Activated CD8-positive, alpha-beta memory T cell treated with anti-CD3 and anti-CD28 coated beads for 24 hours (primary cell): ENCODE measurements around the gene QKI.
"Not testable (repeated sequence)": the region's sequence is repeated elsewhere in the genome, so short reads cannot be mapped to it uniquely, and the experiment has no call there.

ENCODE experiments used
- DNase-seq: peaks from one replicate; pipeline ENCODE4 v3.0.0-alpha.2; 2020

QKI gene

GRCh38 chr6:163415620-163416556 lies 1.4 kb downstream of the QKI start:
- DNase-seq, result peak; percentile 76

DNA sequence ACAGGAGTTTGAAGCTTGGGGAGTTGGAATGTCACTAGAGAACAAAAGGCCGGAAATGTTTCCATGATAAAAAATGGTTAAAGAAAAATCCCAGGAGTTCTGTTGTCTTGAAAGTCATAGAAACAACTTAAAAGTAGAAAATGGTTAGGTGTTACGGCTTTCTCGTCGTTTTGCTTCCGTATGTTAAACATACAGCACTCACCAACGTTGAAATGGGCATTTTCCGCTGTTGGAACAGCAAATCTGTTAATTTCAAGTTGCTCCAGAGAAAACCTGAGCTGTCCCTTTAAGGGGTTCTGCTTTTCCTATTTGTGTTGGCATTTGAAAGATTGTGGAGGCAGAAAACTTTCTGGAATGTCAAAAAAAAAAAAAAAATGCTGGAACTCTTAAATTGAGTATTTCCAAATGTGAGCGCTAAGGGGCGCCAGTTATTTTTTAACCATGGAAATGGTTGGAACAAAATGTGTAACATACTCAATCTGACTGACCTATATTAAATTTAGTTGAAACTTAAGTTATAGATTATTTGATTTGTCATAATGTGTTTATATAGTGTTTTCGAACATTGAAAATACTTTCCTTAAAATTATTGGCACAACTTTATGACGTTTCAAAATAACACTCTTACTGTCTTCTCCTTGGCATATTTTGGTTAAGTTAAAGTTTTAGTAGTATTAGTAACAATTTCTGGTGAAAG lies 2.2 kb downstream of the QKI start:
- no peak for DNase-seq

DNA sequence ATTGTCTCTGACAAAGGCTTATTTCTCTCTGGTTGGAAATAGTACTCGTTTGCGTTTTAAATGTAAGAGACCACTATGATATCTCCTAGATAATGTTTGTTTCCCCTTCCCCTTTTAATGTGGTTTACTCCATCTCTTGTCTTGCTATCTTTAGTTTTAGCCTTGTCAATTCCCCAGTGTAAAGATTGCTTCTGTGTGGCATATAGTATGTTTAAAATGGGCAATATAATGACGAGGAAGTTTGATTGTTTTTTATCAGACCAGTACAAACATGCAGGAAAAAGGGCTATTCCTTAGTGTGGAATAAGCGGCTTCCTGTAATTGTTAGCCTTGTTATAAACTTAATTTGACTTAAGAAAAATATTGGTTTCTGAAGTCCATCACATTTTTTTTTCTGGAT lies 3.1 kb downstream of the QKI start:
- DNase-seq, result no peak

DNA sequence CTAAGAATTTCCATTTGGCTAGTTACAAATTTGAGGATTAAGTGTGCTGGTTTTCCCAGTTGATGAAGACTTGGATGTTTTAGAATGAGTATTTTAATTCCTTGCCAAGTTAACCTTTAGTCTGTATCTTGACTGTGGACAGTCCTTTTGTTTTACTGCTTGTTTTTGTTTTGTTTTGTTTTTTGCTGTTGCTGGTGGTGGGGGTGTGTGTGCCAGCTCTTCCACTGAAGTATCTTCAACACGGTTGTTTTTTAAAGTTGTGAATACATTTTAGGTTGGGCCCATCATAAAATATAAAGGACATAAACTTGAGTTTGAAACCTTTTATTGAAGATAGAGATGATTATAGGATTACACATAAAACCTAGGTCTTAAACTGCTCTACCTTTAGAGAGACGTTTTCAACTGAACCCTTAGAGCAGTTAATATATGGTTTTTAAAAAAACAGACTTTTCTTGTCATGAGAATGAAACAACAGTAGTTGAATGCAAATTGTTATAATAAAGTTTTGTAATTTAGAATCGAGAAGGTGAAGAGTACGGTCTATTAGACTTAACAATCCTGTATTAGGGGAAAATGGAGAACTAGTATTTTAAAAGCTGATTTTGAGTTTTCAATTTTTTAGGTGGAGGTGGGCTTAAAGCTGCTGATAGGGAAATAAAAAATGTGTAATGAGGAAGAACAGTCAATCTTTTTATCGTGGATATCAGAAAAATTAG lies 4.0 kb downstream of the QKI start:
- no peak for DNase-seq

- DNase-seq, result no peak
These were observed 5.1 kb downstream of the QKI start for GRCh38 chr6:163419413-163420288.

DNA sequence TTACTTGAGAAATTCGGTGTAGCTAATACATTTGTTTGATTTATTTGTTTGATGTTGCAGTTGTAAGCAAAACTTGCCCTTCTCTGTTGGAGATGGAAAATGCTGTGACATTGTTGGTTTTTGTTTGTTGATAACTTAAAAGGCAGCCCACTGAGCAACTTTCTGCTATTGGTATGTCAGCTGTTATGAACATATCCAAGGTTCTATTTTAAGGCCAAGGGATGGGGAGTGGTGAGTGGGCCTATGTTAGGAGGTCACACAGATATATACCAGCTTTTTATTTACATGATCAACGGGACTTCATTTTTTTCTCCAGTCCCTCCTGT lies 5.7 kb downstream of the QKI start:
- no peak for DNase-seq

GRCh38 chr6:163422550-163422949 lies 8.0 kb downstream of the QKI start:
- no peak for DNase-seq

GRCh38 chr6:163423696-163424095 lies 9.2 kb downstream of the QKI start:
- no peak for DNase-seq

GRCh38 chr6:163427498-163428254 lies 13.2 kb downstream of the QKI start:
- no peak for DNase-seq

GRCh38 chr6:163428373-163428772 lies 13.9 kb downstream of the QKI start:
- DNase-seq, result no peak

- no peak for DNase-seq
These were observed 15.4 kb downstream of the QKI start for GRCh38 chr6:163429858-163430448.

- DNase-seq, result no peak
These were observed 17.8 kb downstream of the QKI start for GRCh38 chr6:163432300-163432699.

DNA sequence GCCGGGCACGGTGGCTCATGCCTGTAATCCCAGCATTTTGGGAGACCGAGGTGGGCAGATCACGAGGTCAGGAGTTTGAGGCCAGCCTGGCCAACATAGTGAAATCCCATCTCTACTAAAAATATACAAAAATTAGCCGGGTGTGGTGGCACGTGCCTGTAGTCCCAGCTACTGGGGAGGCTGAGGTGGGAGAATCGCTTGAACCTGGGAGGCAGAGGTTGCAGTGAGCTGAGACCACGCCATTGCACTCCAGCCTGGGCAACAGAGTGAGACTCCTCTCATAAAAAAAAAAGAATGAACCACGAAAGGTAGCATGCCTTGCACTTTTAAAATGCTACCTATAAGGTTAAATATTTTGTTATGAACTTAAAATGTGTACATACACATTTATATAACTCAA lies 19.0 kb downstream of the QKI start:
- not testable (repeated sequence) for DNase-seq

DNA sequence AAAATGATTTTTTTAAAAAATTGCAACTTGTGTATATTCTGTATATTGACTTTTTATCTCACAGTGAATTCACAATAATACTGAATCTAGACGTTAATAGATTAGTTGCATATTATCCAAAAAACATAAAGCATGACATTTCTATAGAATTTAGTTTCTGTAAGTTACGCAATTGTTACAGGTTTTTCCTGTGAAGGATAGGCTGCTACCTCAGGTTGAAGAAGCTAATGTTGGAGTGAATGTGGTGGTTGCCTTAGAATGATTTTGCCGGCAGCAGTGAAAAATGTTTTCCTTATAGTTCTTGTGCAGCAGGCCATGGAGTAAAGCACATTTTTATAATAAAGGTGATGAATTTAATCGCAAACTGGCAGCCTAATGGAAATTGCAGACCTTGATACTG lies 20.5 kb downstream of the QKI start:
- no peak for DNase-seq

GRCh38 chr6:163436843-163437242 lies 22.3 kb downstream of the QKI start:
- DNase-seq, result no peak

DNA sequence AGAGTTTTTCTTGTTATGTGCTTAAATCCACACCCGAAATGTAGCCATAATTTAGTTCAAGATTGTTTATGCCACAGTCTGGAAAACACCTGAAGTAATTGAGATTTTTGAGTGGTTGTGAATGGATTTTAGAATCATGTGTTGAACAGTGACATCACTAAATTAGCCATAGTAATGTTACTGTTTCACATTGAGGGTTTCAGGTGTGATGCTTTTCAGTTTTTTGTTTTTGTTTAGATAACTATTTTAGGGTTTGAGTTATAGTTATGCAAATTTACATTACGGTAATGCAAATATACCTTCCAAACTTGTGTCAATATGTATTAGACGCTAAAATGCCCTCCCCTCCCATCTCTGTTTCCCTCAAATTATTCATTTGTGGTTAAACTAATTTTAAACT lies 22.9 kb downstream of the QKI start:
- DNase-seq, result no peak

DNA sequence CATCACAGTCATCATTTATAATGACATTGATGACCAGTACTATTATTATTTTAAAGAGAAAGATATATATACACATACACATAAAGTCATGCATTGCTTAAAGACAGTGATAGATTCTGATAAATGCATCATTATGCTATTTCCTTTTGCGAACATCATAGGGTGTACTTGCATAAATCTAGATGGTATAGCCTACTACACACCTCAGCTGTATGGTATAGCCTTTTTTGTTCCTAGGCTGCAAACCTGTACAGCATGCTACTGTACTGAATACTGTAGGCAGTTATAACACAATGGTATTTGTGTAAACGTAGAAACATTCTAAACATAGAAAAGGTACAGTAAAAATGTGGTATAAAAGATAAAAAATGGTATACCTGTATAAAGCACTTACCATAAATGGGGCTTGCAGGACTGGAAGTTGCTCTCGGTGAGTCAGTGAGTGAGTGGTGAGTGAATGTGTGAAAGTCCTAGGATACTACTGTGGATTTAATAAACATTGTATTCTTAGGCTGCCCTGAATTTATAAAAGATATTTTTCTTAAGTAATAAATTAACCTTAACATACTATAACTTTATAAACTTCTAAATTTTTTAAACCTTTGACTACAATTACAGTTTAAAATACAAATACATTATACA lies 23.9 kb downstream of the QKI start:
- no peak for DNase-seq

- DNase-seq, result no peak
These were observed 24.4 kb downstream of the QKI start for GRCh38 chr6:163438940-163439335.

GRCh38 chr6:163439390-163439789 lies 24.9 kb downstream of the QKI start:
- DNase-seq, result not testable (repeated sequence)

GRCh38 chr6:163439997-163440396 lies 25.5 kb downstream of the QKI start:
- DNase-seq, result no peak

DNA sequence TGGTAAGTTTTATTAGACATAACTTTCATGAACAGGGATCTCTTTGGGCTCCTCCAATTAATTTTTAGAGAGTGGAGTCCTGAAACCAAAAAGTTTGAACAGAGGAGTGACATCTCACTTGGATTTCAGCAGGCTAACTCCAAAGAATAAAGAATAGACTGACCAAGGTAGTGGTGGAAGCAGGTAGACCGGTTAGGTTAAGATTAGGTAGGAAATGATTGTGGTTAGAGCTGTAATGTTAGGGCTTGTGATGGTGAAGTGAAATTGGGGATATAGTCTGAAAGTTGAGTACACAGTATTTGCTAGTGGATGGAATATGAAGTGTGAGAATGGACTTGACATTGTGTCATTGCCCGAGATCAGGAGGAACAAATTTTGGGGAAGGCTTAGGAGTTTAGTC lies 27.8 kb downstream of the QKI start:
- DNase-seq, result no peak
